Measurements from ENCODE around the gene SNX5.

DNA sequence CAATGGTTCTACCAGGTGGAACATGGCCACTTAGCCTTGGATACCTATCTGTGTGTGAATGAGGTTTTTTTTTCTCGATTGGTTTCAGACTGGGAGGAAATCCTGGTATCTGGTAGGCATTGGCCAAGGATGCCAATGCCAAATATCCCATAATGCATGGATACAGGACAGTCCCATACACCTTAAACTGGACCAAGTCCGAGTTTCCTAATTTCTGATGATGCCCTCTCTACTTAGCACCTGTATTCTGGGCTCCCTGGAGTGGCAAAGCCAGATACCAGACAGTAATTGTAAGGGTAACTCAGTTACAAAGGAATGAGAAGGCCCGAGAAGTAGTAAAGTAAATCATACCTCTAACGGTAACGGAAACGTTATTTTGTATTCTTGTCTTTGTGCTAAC, 17.9 kb downstream of the SNX5 start:
- TF ChIP-seq, protein P1, sequence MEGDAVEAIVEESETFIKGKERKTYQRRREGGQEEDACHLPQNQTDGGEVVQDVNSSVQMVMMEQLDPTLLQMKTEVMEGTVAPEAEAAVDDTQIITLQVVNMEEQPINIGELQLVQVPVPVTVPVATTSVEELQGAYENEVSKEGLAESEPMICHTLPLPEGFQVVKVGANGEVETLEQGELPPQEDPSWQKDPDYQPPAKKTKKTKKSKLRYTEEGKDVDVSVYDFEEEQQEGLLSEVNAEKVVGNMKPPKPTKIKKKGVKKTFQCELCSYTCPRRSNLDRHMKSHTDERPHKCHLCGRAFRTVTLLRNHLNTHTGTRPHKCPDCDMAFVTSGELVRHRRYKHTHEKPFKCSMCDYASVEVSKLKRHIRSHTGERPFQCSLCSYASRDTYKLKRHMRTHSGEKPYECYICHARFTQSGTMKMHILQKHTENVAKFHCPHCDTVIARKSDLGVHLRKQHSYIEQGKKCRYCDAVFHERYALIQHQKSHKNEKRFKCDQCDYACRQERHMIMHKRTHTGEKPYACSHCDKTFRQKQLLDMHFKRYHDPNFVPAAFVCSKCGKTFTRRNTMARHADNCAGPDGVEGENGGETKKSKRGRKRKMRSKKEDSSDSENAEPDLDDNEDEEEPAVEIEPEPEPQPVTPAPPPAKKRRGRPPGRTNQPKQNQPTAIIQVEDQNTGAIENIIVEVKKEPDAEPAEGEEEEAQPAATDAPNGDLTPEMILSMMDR (conservative IDR thresholded peaks at IDR 0.05 in 1 of 2, IDR thresholded peaks at IDR 0.05 in 1 of 2; ENCODE audit: extremely low read depth in 1 of 2, insufficient read depth in 1 of 2, low read depth in 1 of 2, low read length in 2 of 2) = no peak
- TF ChIP-seq EZH2 (IDR thresholded peaks at IDR 0.05; ENCODE audit: borderline replicate concordance, low read length) = no peak

Data from mammary epithelial cell (primary cell).